HG03378 (cell line): ENCODE data around the gene ABLIM2.

Experiments
- ATAC-seq: cut with Tn5 transposase; IDR thresholded peaks from one replicate; pipeline ENCODE4 v1.9.1; 2021; ENCODE audit warnings: mild to moderate bottlenecking, moderate library complexity; ENCODE audit not compliant: unreplicated experiment

The ABLIM2 gene

DNA sequence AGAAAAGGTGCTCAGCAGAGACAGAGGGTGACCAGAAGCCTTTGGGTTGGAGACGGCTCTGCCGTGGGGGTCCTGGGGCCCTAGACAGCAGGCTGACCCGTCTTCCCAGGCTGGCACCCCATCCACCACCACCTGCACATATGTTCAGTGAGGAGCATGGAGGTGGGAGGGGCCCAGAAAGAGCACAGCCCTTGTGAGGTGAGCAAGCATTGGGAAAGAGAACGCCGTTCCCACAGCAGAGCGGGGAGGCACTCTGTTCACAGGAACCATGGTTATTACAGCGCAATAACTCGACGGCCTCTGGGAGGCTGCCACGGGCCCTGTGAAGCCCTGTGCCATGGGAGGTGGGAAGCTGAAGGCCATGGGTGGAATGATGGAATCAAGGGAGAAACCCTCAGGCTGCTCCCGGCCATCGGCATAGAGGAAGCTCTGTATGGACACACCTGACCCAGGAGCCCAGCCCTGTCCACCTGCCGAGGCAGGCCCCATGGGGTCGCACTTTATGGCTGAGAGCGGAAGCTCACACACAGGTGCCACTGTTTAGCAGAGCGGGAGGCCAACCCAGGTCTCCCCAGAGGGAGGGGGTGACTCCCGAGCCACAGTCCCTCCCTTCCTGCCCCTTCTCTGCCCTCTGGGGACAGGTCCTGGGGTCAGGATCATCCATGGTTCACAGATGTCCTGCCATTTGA is 125.4 kb downstream of the ABLIM2 start:
- ATAC-seq, result no peak

DNA sequence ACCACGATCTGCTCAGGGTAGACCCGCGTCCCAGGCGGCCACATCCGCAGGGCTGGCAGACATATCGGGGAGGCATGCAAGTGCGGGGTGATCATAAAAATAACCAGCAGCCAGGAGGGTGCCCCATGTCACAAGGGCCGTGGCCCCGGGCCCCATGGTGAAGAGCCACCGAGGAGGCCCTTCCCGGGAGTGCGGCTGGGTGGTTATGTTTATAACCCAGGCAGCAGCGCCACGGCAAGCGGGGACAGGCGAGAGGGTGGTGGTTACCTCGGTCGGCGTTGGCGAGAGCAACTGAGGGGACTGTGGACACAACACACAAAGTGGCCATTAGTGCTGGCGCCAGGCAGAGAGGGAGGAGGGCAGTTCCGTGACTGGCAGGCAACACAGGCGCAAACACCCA is 126.2 kb downstream of the ABLIM2 start:
- ATAC-seq, result no peak

DNA sequence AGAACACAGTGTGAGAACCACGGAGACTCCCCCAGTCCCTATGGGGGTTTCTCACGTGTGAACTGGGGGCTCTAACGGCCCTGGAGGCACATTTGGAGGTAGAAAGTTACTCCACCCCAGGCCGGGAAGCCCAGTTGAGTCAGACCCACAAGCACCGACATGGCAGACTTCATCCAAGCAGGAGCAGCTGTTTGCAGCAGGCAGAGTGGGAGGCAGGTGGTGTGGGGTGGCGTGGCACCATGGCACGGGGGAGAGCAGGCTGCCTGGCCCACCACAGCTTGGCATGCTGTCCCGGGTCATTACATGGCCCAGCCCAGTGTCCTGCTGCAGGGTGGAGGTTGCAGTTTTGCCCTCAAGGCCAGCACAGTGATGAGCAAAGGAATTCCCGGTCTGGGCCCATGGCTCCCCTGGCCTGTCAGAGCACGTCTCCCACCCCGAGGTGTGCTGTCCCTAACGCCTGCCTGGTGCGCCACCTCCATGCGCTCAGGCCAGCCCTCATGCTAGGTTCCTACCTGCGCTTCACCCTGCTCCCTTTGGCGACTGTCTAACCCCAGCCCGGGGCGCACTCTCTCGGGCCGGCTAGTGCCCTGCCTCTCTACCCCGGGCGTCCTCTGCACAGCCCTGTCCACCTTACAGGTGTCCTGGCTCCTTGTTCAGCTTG is 128.4 kb downstream of the ABLIM2 start:
- ATAC-seq, result no peak

DNA sequence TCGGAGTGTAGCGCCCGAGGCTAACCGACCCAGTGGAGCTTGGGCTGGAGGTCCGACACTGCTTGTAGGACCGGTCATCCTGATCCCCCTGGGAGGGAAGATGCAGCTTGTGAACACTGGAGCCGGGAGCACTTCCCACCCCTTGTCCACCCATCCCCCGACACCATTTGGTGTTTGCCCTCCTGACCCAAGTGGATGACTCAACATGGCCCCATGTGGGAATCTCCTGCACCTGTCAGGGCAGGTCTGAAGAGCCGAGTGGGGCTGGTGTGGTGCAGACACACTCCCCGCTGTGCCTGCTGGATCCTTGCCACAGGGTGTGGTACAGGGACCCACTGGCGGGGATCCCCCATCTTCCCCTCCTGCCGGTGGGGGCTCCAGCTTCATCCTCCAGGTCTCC is 128.9 kb downstream of the ABLIM2 start:
- ATAC-seq, result no peak

DNA sequence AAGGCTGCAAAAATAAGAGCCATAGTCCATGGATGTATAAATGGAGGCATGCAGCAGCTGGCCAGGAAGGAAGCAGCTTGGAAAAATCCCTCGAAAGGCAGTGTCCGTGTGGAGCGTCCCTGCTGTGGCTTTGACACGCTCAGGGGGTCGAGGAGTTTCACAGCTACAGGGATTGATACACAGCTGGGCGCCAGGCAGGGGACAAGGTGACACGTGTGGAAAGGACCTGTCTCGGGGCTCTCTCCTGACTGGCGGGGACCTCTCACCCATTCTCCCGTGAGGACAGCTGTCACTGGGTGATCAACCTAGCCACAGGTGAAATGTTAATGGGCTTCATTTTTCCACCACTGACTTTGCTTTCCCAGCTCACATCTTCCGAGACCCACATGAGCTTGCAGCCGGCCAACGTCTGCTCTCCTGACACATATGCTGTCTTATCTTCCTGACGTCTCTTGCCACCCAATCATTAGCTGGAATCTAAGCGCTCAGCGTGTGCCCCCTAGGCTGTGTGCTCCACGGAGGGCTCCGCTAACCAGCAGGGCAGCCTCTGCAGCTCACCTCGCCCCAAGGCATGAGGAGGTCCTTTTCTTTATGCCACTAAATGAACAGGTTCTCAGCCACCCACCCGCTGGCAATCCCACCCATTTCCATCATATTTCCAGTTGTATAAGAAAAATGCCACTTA is 129.6 kb downstream of the ABLIM2 start:
- ATAC-seq, result no peak

DNA sequence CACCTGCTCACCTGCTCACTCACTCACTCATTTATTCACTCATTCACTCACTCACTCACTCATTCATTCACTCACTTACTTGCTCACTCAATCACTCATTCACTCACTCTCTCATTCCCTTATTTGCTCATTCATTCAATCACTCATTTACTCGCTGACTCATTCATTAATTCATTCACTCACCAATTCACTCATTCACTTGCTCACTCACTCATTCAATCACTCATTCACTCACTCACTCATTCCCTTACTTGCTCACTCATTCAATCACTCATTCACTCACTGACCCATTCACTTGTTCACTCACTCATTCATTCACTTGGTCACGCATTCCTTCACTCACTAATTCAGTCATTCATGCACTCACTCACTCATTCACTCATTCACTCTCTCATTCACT is 130.2 kb downstream of the ABLIM2 start:
- no peak for ATAC-seq

DNA sequence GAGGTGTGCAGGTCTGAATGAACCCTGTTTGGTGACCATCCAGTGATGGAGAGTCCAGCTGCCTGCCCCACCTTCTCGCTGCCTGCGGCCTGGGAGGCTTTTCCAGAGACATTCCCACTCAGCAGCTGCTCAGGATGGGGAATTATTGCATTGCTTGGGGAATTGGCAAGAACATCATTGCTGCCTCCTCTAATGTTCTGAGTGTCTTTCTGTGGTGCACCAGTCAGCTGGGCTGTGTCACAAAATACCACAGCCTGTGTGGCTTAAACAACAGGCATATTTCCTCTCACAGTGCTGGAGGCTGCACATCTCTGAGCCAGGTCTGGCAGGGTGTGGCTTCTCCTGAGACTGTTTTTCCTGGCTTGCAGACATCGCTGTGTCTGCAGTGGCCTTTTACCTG is 132.2 kb downstream of the ABLIM2 start:
- no peak for ATAC-seq

DNA sequence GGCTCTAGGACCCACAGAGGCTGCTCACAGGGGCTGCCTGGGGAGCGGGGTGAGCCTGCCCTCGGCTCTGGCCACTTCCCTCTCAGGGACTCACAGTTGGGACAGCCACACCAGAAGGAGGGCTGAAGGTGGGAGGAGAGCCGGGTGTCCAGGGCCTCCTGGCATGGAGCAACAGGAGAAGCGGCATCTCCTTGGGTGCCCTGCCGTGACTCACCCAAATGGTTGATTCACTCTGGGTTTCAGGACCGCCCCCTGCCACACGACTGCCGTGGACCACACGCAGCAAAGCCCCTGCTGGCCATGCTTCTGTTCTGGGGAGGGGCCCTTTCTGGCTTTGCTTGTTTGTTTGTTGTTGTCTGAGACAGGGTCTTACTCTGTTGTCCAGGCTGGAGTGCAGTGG is 132.9 kb downstream of the ABLIM2 start:
- ATAC-seq, result no peak

DNA sequence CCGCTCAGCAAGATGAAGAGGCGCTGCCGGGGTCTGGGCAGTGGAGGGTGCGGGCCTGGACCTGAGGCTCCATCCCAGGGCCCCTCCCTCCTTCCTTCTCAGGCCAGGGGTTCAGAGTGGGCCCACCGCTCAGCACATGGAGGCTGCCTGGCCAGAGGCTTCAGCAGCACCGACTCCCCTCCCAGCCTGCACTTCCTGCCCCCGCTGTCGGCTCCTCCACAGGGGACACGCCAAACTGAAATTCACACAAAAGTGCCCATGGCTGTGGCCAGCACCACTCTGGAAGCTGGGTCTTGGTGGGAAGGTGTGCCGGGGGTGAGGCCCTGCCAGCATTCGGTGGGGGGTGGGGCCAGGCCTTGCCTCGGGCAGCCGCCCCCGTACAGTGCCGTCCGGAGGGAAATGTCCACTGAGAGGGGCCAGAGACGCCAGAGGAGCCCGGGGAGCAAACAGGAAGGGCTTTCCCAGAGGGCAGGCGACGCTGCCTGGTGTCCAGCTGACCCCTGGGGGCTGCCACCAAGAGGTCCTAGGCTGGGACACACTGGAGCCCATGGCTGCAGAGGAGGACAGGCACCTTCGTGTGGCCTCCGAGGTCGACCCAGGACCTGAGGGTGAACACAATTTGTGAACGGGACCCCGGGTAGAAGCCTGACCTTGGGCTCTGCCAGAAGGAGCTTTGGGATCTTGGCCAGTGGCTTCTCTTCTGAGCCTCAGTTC is 134.4 kb downstream of the ABLIM2 start:
- no peak for ATAC-seq

DNA sequence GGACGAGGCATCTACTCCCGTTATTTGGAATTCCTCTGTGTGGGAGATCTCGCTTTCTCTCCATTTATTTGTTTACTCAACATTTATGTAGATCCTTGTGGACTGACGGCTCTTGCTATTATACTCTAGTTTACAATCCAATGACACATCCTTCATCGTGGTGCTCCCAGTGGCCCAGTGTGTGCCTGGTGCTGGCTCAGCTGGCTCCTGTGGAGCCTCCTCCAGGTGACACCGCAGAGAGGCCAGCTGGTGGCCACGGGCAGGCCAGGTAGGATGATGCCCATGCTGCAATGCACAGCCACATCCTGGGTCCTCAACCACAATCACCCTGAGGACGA is 134.9 kb downstream of the ABLIM2 start:
- ATAC-seq, result no peak

DNA sequence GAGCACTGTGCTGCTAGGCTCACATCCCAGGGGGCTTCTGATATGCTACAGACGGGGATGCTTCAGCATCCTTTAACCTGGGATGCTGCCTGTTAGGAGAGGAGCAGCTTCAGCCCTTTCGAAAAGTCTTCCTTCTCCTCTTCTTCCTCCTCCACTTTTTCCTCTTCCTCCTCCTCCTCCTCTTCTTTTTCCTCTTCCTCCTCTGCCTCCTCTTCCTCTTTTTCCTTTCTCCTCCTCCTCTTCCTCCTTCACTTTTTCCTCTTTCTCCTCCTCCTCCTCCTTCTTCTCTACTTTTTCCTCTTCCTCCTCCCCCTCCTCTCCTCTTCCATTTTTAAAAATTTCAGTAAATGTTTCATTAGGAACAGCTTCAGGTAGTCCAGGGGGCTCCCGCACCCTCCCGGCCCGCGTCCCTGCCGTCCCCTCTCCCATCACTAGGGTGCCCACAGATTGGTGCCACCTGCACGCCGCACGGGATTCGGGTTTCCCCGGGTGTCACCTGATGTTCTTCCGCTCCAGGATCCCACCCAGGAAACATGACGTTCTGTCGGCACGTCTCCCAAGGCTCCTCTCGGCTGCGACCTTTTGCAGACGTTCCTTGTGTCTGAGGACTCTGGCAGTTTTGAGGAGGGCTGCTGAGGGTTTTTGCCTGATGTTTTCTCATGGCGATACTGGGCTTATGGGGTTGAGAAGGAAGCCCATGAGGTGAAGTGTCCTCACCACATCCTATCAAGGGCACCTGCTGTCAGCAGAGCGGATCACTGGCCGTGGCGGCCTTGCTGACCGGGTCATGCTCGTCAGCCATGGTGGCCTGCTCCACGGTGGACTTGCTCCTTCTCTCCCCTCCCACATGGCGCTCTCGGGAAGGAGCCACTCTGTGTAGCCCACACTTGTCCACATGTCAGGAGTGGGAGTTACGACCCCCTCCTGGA is 135.6 kb downstream of the ABLIM2 start:
- ATAC-seq, result no peak

DNA sequence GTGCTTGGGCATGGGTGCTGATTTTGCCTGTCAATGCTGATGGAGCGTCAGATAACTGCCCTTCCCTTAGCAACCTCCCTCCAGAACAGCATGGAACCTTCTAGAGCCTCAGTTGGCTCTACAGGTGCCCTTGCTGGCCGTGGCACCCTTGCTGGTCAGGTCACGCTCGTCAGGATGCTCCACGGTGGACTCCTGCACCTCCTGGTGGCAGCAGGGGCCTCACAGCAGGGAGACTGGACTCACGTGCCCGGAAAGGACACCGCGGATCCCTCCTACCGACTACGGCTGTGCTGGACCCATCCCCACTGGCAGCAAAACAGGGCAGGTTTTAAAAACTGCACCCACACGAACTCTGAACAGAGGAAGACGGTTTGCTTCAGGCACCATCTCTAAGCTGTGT is 136.8 kb downstream of the ABLIM2 start:
- no peak for ATAC-seq

DNA sequence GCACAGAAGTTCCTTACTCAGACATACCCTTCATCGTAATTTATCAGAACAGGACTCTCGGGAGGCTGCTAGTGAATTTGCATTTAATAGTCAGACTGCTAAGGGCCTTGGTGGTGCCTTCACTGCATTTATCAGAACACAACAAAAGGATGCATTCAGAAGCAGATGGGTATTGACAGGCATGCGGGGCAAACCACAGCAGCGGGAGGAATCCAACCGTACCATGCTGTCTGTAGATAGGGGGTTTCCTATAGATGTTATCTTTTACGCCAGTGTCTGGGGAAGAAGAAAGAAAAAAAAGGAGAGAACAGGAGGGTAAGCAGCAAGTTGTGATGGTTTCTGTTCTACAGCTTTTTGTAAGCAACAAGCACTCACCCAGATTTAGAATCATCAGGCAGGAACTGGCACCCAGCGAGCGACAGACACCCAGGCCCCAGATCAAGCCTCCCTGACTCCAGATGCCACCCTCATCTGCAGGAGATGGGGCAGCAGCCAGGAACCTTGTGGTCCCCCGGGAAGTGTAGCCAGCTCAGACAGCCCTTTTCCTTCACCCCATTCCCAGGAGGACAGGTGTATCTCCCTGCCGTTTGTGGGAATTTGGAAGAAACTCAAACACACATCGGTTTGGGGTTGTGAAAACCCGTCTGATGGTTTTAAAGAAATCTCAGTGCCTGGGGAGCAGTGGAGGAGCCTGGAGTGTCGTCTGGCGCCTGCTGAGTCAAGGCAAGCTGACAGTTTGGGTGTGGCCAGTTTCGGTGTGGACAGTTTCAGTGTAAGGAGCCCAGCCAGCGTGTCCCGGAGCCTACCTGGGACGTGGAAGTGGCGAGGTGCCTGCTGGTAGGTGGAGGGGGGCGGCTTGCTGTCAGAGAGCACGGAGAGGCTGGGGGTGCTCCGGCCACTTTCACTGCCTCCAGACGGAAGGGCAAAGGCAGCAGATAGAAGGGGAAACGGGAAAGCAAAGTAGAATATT is 138.9 kb downstream of the ABLIM2 start:
- ATAC-seq, result no peak

DNA sequence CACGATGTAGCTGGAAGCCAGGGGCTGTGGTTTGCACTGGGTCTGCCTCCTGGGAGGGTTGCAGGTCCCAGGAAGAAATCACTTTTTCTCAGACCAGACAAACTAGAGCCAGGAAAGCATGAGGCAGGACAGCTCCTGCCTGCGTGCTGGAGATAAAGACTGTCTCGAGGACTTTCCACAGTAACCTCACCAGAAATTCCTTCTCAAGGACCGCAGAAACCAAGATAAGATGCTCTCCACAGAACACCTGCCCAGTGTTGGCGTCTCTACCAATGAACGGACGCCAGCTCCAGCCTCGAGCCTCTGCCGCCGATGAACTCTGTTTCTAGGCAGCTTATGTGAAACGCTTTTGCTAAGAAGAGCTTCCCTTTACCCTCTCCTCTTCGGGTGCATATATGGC is 142.1 kb downstream of the ABLIM2 start:
- ATAC-seq, result no peak

DNA sequence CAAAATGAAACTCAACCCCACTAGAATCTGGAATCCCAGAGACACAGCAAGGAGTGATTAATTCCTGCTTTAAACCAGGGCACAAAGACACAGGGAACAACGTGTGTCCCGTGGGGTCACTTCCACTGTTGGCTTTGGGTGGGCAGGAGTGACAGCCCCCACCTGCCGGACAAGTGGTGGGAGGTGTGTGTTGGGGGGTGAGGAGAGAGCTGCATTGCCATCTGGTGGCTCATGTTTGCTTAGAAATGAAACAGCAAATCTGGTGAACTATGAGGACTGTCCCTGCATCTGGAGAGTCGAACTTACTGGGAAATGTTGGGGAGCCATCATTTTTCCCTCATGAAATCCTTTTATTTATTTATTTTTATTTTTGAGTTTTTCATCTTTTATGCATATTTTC is 143.1 kb downstream of the ABLIM2 start:
- ATAC-seq, result no peak

DNA sequence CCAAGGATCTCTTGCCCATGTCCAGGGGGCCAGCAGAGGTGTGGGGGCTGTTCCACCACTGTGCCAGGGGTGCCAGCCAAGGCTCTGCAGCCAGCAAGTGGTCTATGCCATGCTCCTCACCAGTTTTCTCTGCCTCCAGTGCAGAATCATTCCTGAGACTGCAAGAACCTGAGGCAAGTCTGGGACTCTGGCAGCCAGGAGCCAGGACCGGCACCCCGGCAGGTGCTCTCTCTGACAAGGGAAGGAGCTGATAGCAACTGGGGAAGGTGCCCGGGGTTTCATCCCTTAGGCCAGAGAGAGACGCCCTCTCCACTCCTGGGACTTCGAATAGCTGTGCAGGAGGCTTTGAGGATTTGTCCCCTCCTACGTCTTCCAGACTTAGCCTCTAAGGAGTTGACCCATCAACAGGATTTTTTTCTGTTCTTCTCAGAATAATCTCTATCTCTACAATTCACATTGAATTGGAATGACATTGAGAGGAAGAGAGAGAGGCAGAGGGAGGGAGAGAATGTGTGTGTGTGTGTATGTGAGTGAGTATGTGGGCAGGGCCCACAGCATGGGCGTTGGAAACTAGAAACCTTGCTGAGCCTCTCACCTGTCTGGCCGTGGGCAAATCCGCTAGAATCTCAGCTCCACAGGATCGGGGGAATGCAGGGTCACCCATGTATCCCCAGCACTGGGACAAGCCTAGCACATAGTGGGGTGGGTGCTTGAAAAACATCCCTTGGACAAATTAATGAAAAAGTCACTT is 144.5 kb downstream of the ABLIM2 start:
- ATAC-seq, result no peak

DNA sequence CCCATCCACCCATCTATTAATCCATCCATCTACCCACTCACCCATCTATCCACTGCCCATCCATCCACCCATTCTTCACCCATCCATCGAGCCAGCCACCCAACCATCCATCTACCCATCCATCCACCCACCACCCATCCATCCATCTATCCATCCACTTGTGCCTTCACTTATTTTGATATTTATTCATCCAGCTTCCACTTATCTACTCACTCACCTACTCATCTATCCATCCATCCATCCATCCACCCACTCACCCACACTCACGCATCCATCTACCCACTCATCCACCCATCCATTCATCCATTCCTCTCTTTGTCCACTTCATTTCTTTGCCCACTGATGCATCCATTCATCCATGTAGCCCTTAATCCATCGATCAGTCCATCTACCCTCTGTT is 146.1 kb downstream of the ABLIM2 start:
- no peak for ATAC-seq

DNA sequence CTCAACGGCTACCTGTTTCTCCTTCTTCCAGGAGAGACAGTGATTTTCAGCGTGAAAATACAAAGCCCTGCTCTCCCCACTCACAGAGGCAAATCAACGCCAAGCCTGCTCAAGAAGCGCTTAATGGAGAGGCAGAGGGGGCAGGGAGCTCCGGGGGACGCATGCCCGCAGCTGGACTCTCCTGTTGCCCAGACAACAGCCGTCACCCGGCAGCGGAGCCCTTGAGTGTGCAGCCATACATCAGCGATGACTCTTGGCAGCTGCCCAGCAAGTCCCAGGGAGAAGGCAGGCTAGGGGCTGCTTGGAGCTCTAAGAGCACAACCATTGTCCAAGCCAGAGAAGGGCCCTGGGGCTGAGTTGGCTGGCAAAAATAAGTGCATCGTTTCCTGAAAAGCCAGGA is 148.0 kb downstream of the ABLIM2 start:
- no peak for ATAC-seq
